NCI-H1694 (cell line): ENCODE measurements around the gene ANKS6.
"Not testable (repeated sequence)": the region's sequence is repeated elsewhere in the genome, so short reads cannot be mapped to it uniquely, and the experiment has no call there.

Experiments used
- DNase-seq: peaks from one replicate; lab custom pipeline; 2025; lab: John Stamatoyannopoulos, UW

Gene ANKS6

DNA sequence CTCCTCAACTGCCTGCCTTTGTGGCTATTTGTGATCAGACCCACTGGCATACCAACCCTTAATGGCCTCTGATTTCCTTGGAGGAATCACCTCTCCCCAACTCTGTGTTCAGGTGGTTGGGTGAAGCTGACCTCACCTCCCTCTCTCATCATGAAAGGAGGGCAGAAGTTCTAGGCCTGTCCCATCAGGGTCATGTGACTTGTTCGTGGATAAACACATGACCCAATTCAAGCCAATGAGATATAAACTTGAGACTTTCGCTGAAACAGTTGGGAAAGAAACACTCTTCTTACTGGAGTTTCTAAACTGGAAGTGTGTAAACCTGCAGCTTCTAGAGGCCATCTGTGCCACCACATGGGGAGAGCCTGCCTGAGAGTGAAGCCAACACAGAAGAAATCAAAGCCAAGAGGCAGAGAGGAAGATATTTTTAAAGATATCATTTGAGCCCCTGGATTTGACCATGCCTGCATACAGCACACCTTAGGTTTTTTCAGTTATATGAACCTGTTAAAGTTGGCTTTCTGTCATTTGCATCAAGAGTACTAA lies 93.4 kb downstream of the ANKS6 start:
- DNase-seq: no peak

DNA sequence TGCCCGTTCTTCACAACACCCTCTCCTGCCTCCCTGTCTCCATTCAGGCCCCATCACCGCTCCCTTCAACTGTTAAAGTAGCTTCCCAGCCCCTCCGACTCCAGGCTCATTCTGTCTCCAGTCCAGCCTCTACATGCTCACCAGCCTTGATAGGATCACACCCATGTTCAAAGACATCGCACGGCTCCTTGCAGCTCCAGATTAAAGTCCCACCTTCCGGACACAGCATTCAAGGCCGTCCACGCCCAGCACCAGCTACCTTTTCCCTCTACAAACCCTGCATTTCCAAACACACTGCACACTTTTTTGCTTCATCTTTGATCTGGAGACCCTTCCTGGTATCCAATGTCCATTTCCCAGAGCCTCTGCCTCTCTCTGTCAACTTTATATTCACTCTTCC lies 94.0 kb downstream of the ANKS6 start:
- DNase-seq: no peak

DNA sequence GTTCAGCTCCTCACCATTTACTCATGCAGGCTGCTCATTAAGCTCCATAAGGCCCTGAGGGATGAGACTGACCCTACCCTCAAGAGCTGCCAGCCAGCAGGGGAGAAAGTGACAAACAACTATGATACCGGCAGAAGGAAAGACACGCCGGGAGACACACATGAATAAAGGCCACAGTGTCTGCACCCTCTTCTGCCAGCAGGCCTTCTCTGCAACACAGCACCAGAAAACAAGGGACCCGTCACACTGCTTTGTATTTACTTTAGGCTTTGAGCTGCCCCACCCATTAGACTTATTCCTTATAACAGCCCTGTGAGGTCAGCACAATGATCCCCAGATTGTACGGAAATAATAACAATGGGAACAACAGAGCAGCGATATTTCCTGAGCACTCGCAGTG lies 94.8 kb downstream of the ANKS6 start:
- DNase-seq: no peak

DNA sequence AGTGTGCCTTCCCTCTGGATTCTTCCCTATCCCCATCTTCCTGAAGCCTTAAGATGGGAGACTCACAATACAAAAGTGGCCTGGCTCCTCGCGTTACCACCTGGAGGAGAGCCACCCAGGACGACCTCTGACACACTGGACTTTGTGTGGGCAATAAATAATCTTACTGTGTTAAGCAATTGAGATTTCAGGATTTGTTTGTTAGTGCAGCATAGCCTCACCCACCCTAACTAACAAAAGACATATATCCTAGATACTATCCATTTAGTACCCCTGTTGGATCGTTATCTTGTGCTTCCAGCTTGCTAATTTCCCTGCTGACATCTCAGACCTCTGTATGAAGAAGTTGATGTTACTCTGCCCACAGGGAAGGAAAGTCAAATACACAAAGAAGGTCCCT lies 95.6 kb downstream of the ANKS6 start:
- DNase-seq: no peak

DNA sequence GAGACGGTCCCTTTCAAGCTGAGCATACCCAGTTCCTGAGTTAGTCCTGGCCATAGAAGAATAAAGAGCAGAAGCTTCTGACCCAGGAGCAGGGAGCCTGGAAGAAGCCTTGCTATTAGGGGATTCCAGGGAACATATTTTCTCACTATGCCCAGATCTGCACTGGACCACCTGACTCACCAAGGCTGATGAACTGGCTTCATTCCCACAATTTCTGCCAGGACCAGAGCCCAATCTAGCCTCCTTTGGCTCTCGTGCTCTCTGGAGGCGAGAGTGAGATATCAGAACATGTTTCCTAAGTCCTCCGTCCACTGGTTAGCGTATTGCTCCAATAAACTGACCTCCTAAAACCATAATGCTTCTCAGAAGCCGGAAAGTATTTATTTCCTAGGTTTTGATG lies 97.5 kb downstream of the ANKS6 start:
- no peak for DNase-seq

DNA sequence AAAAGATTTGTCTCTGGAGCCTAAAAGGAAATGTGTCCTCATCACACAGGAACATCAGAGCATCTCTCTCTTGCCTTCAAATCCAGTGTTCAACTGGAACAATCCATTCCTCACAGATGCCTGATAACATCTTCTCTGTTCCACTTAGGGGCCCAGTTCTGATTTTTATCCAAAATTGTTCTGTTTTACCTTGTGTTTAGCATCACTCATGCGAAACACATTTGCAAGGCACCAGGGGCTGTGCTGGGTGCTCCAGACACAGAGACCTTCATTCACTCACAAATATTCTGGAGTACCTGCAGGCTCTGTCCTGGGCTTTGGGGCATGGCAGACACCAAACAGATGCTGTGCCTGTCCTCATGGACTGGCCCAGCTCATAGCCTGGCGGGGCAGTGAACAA lies 101.4 kb downstream of the ANKS6 start:
- DNase-seq: no peak

DNA sequence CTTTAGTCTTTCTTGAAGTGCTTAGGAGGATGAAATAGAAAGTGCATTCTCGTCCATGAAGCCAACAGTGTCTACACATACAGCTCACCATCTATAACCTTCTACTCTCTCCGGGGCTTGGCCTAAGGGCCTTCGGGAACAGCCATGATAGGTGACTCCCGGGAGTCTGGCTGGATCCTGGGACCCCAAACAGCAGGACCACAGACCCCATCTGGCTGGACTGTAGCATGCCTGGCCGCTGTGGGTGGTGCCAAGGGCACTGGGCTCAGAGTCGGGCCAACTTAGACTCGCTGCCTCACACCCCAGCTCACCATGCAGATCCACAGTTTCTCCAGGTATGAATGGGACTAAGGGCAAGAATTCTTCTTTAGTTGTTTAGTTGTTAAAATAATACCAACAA lies 104.0 kb downstream of the ANKS6 start:
- no peak for DNase-seq

DNA sequence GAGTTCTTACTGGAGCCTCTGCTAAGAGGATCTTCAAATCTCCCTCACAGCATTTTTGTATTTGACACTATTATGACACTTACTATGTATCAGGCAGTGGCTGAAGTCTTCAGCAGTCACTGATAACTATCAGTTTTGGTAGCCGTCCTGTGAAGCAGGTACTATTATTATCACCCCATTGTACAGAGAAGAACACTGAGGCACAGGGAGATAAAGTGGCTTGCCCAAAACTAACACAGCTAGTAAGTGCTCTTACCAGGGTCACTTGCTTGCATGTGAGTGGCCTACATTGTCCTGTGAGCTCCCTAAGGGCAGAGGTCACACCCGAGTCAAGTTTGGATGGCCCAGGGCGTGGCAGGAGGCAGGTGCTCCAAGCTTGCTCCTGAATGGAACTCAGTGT lies 104.5 kb downstream of the ANKS6 start:
- no peak for DNase-seq

DNA sequence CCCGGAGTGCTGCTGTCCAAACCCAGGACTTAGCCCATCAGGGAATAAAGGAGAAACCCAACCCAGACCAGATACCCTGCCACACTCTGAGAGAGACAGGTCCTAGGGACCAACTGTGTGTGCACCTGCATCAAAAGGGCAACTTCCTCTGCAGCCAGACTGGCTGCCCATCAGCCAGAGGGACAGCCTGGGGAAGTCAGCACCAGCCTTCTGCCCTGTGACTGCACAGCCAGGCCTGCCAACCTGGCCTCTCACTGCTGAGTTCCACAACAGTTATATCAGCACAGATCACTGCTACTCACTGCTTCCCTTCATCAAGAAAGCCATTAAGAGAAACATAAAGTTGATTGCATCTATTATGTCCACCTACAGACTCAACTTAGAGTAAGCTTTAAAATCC lies 105.7 kb downstream of the ANKS6 start:
- DNase-seq: no peak

DNA sequence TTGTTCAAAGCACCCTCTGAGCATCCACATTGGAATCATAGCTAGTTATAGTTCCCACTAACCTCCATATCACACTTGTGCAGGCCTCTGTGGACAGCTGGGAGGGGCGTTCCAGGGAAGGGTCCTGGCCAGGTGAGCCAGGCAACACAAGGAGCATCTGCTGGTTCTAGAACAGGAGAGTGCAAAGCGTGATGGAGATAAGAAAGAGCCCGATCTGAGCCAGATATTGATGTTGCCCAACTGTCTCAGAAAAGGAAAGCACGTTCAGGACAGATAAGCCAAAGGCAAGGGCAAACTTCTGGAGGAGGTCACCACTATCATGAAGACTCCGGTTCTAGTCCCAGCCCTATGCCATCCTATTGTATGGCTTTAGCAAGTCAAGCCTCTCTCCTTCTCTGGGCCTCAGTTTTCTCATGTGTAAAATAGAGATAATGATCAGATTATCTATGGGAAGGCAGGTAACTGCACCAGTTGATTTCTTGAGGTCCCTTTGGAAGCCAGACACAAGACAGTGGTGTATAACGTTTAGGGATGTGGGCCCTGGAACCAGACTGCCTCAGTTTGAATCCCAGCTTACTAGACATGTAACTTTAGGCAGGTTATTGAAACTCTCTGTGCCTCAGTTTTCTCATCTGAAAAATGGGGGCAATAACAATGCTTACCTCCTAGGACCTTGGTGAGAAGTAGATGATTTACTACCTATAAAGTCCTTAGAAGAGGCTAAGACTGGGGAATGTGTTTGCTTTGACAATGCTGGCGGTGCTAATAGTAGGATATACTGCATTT lies 107.5 kb downstream of the ANKS6 start:
- no peak for DNase-seq

DNA sequence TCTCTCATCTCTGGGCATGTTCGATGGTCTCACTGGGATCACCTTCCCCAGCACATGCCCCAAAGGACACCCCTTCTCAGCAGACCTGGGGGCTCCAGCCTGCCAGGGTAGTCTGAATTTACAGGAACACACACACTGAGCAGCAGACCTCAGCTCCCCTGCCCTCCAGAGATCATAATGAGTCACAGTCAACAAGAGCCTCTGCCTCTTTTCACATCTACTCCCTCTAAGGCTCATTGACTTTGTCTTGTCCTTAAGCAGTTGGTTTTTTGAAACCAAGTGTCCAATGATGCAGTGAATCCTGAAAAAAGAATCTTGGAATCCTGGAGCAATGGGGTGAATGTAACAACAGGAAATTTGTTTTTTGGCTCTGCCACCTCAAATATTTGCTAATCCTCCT lies 108.4 kb downstream of the ANKS6 start:
- DNase-seq: no peak

DNA sequence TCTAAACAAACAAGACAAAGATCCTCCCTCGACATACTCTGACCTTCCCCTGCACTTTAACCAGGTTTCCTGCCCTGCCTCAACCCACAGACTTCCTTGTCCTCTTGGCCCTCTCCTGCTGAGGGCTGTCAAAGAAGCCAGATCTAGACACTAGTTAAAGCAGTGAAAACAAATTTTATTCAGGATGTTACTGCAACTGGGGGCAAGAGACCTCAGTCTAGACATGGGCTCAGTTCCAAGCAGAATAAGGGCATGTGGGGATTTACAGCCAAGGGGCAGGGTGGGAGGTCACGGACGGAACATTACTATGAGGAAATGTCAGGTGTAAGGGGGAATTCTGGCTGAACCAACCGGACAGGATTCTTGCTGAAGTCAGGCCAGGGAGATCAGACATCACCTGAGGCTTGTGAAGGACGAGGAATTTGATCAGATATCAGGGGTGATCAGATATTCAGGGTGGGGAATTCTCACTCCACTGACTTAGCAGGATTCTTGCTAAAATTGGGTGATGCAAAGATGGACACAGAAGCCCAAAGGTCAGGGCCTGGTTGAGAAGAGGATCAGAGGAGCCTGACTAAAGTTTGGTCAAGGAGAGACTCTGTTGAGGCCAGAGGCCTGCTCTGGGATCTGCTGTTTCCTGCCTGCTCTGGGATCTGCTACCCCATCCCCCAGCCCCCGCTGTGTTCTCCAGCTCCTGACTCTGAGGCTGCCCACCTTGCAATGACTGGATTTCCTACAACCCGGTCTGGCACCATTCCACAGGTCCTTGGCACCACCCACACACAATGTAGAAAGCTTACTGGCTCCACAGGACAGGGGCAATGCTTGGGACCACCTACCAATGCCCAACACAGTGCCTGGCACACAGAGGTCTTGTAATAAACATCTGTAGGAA lies 109.1 kb downstream of the ANKS6 start:
- DNase-seq: no peak

DNA sequence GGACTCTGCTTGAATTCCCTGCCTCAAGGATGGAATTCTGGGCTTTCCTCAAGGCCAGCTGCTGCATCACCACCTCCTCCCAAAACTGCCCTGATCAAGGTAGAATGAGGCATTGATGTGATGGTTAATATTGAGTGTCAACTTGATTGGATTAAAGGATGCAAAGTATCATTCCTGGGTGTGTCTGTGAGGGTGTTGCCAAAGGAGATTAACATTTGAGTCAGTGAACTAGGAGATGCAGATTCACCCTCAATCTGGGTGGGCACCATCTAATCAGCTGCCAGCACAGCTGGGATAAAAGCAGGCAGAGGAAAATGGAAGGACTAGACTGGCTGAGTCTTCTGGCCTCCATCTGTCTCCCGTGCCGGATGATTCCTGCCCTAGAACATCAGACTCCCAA lies 111.5 kb downstream of the ANKS6 start:
- not testable (repeated sequence) for DNase-seq
